Measurements from ENCODE around the gene WDR3.
"Not testable (repeated sequence)": the region's sequence is repeated elsewhere in the genome, so short reads cannot be mapped to it uniquely, and the experiment has no call there.

WDR3 gene

DNA sequence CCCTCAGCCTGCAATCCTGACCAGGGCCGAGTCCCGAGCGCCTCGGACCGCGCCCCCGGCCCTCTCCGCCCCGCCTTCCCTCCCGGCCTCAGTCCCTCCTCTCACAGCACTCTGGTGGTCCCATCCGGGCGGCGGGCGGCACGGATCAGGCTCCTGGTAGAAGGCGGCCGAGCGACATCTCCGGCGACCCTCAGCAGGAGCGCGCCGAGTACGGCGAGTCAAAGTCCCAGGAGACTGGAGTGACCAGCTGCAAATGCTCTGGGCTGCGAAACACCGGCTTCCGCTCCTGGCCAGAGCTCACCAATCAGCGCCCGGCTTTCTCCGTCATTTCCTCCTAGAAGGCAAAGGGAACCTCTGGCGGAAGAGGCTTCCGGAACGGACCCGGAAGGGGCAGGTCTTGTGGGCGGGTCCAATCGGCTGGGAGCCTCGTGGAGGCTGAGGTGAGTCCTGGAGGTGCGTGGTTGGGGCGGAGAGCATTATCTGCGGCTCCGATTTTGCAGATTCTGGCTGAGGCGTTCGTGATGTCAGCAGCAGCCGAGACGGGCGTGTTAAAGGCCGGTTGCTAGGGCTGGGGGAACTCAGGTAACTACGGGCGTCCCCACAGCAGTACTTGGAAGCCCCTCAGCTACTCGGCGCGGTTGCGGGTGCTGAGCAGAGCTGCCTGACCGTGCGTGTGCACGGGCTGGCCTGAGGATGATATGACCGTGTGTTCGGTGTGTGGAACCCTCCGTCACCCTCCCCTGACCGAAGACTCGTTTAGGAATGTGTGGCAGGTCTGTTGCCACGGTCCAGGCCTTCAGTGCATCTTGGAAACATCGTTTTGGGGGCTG lies at the start of gene WDR3, which contains the start of gene GDAP2:
Gene WDR3, plus strand, starts transcription at position 397 of the 830 bp plus-strand sequence. CDS start 3,581 bp downstream, outside the sequence.
Gene GDAP2, minus strand, starts transcription at position 279 of the 830 bp plus-strand sequence. CDS start 9,264 bp downstream, outside the sequence.
- peak; percentile 91 for DNase-seq (ENCODE audit: low read depth)

DNA sequence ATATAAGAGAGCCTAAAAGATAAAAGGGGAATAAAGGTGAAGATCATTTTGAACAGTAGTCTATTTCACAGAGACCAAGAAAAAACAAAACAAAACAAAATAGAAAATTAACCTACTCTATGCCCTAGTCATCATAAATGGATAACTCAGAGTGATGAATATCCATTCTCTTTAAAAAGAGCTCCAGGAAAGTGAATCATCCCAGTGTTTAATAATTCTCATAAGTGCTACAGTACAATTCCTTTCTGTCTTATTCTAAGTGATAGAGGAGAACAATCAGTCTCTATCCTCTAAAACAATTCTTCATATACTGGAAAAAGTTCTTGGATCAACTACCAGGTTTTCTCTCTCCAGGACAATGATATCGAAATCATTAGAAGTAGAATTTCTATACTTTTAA lies 45.9 kb upstream of the WDR3 start:
- no peak for DNase-seq (ENCODE audit: low read depth)

DNA sequence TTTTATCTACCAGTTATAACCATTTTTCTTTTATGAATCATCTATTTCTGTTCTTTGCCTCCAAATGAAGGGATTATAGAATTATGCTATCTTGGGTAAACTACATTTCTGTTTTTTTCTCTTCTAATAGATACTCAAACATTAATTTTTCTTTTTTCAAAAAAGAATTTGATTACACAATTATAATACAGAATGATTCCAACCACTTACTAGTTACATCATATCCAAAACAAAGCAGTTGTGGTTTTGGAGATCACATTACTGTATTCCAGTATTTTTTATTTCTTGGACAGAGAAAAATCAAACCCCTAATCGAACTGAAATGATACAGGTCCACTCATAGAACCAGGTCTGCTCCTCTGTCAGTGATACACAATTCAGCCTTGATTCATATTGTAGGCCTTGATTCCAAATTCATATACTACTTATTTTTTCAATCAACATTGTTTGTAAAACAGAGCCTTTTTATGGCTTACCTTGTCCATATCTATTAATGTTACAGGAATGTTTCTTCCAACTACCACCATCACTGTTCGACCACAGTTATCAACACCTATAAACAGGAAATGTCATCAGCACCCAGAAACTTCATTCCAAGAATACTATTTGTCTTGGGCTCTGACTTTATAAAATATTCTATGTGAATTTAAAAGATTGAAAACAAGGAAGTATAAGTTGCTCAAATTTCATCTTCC lies 43.3 kb upstream of the WDR3 start:
- DNase-seq (ENCODE audit: low read depth): no peak

- DNase-seq (ENCODE audit: low read depth): no peak
Observed at GRCh38 chr1:117890452-117890851, 39.1 kb upstream of the WDR3 start.

GRCh38 chr1:117892512-117892911 lies 37.0 kb upstream of the WDR3 start:
- DNase-seq (ENCODE audit: low read depth): no peak

- no peak for DNase-seq (ENCODE audit: low read depth)
Observed at GRCh38 chr1:117894078-117894477, 35.5 kb upstream of the WDR3 start.

DNA sequence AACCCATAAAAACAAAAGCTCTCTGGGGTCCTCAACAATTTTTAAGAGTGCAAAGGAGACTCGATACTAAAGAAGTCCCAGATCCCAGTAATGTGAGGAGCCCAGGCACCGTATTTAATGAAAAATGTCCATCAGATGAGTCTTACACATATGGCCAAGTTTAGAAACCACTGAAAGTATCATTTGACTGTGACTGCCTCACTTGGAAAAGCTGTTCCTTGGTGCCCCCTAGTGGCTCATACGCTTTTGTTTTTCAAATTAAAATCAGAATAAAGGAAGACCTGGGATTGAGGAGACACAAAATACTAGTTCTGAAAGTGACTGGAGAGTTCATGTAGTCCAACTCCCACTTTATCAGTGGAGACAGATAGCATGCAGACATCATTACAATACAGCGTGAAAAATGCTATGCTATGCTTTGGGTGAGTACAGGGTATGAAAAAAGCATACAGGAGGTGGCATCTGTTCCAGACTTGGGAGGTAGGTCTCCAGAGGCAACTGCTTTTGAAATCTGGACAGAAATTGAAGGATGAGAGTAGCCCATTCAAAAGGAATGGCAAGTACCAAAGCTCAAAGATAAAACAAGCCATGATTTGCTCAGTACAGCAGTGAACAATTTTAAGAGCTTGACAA lies 33.9 kb upstream of the WDR3 start:
- DNase-seq (ENCODE audit: low read depth): peak; percentile 43

- no peak for DNase-seq (ENCODE audit: low read depth)
Observed at GRCh38 chr1:117897551-117897950, 32.0 kb upstream of the WDR3 start.

GRCh38 chr1:117899801-117900200 lies 29.7 kb upstream of the WDR3 start:
- DNase-seq (ENCODE audit: low read depth): no peak

- DNase-seq (ENCODE audit: low read depth): no peak
Observed at GRCh38 chr1:117902944-117903343, 26.6 kb upstream of the WDR3 start.

GRCh38 chr1:117904485-117904884 lies 25.1 kb upstream of the WDR3 start:
- DNase-seq (ENCODE audit: low read depth): no peak

- no peak for DNase-seq (ENCODE audit: low read depth)
Observed at GRCh38 chr1:117905019-117905418, 24.5 kb upstream of the WDR3 start.

DNA sequence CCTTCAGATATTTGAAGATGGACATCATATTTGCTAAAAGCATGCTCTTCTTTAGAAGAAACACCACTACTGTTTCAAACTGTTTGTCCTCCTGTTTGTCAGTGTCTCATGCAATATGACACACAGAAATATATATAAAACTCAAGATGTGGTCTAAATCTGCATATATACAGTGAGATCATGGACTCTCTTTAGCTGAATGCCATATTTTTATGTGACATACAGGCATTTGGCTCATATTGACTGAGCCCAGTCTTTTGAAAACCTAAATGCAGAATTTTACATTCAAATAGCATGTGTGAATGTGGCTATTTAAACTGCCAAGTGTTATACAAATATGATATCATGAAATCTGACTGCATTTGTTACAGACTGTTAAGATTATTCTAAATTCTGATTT lies 18.5 kb upstream of the WDR3 start:
- DNase-seq (ENCODE audit: low read depth): no peak

- no peak for DNase-seq (ENCODE audit: low read depth)
Observed at GRCh38 chr1:117919376-117919775, 10.2 kb upstream of the WDR3 start.

DNA sequence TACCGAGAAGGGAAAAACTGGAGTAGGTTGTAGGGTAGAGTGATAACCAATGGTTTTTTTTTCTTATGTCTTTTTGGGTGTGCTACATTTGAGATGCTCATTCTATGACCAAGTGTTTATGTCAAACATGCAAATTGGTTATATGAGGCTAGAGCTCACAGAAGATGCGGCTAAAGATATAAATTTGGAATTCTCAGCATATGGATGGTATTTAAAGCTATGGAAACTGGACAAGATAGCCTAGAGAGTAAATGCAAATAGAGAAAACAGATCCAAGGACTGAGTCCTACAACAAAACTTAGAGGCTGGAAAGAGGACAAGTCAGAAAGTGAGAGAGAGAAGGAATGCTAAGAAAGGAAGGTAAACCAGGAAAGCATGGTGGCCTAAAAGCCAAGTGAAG lies 7.5 kb upstream of the WDR3 start:
- DNase-seq (ENCODE audit: low read depth): no peak

DNA sequence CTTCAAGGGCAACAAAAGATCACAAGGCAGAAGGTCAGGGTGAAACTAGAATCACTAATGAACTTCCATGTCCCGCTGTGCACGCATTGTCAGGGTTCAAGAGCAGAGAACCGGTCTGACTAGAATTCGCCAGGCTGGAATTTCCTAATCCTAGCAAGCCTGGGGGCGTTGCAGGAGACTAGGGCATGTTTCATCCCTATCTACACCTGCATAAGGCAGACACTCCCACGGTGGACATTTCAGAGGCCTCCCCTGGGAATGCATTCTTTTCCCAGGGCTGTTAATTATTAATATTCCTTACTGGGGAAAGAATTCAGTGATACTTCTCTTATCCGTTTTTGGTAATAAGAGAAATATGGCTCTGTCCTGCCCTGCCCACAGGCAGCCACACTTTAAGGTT lies 6.8 kb upstream of the WDR3 start:
- not testable (repeated sequence) for DNase-seq (ENCODE audit: low read depth)

DNA sequence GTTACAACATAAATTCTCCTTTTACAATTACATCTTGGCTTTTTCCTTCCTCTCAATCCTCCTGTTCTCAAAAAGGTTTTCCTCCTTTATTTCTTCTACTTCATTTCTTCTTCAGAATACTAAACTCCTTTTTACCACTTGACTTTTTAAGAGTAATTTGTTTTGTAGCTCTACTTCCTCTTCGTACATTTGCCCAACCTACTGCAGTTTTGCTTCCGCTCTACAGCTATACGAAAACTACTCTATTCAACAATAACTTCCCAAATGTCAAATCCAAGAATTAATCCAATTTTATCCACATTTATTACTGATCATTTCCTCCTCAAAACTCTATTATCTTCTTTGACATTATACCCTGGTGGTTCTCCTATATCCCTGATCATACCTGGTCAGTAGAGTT lies 3.6 kb upstream of the WDR3 start:
- DNase-seq (ENCODE audit: low read depth): no peak

- peak; percentile 5 for DNase-seq (ENCODE audit: low read depth)
Observed at GRCh38 chr1:117928881-117929342, 627 bp upstream of the WDR3 start.

GRCh38 chr1:117930173-117930447 lies 571 bp downstream of the WDR3 start:
- DNase-seq (ENCODE audit: low read depth): no peak

GRCh38 chr1:117930484-117930883 lies 945 bp downstream of the WDR3 start:
- no peak for DNase-seq (ENCODE audit: low read depth)

DNA sequence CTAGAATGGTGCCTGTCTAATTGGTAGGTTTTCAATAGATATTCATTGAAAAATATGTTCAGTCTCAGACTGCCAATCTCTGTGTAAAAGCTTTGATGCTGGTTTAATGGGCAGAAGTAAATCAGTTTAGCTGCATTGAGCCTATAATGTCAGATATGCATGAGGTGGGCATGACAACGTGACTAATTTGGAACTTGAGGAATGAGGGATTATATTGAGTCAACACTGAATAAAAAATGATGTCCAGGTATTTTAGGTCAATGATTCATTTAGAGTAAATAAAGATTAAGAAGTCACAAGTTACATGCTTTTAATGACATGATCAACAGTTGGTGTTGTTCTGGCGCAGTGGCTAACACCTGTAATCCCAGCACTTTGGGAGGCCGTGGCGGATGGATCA lies 3.0 kb downstream of the WDR3 start:
- DNase-seq (ENCODE audit: low read depth): no peak

DNA sequence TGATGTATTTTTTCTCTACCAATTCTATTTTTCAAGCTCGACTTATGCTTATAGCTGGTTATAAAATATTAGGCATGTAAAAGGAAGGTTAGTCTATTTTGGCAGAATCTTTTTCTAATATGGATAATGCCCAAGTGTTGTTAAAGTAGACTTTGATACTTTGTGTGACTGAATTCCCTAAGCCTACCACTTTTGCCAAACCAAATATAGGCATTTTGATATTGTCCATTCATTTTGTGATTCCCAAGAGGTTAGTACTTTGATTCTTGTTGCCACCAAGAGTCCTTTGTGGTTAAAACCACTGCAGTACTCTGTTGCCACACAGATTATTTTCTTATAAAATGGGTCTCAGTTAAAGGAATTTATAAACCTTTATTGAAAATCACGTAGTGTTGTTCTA lies 4.2 kb downstream of the WDR3 start:
- DNase-seq (ENCODE audit: low read depth): no peak

DNA sequence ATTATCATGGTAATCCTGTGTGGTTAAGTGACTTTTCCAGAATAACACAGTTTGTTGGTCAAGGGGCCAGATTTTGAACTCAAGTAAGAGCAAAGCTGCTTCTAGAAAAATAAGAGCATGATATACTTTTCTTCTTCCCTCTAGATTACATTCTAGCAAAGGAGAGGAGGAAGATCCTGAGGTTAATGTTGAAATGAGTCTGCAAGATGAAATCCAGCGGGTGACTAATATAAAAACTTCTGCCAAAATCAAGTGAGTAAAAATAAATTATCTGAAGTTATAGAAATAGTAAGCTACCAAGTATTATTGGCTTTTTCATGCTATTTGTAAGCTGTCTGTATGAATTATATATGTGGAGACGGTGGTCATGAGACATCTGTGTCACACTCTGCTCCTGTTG lies 12.8 kb downstream of the WDR3 start:
- DNase-seq (ENCODE audit: low read depth): no peak
